Fibroblast of villous mesenchyme (primary cell): Measurements from ENCODE around the gene ARL4C. TPM values are rescaled to one million over a fixed set of nuclear protein-coding genes. Genes with fewer than 3 reads are reported as not detected.

Experiments
- DNase-seq: peaks from one replicate; pipeline ENCODE4 v3.0.0-alpha.2; 2010; ENCODE audit warnings: low read depth
- H3K4me3 ChIP-seq: 2 replicates; pipeline ENCODE4 v1.5.1; 2011; ENCODE audit warnings: low read depth, mild to moderate bottlenecking, low read length
- total RNA-seq: library from RNA; depleted of rRNA; stranded (reverse); fragments of >200 nt; gene quantifications from 2 replicates; pipeline ENCODE4 v1.2.3, GENCODE V29; 2012
- TF ChIP-seq, protein P1 (sequence below): IDR thresholded peaks from 2 replicates; pipeline ENCODE4 v1.5.1; 2012; ENCODE audit warnings: low read depth, mild to moderate bottlenecking, low read length; ENCODE audit not compliant: insufficient read depth

ARL4C gene
- total RNA-seq, 1 donor: 16.4 TPM

DNA sequence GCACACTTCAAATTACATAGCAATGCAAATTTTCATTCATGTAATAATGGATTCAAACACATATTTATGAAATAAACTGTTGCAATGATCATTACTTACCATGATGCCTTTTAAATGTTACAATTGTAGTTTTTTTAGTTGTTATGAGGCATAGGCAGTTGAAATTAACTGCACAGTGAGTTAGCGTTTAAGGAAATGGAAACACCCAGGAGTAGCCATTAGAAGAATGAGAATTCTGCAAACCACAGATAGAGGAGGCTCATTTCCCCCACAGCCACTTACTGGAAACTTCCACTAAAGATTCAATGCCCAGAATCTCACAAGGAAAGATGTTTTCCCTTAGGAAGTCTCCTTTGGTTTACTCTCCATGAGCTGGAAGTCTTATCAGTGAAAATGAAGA lies 8.4 kb downstream of the ARL4C start:
- TF ChIP-seq, protein P1, sequence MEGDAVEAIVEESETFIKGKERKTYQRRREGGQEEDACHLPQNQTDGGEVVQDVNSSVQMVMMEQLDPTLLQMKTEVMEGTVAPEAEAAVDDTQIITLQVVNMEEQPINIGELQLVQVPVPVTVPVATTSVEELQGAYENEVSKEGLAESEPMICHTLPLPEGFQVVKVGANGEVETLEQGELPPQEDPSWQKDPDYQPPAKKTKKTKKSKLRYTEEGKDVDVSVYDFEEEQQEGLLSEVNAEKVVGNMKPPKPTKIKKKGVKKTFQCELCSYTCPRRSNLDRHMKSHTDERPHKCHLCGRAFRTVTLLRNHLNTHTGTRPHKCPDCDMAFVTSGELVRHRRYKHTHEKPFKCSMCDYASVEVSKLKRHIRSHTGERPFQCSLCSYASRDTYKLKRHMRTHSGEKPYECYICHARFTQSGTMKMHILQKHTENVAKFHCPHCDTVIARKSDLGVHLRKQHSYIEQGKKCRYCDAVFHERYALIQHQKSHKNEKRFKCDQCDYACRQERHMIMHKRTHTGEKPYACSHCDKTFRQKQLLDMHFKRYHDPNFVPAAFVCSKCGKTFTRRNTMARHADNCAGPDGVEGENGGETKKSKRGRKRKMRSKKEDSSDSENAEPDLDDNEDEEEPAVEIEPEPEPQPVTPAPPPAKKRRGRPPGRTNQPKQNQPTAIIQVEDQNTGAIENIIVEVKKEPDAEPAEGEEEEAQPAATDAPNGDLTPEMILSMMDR: no peak
- no peak for DNase-seq

DNA sequence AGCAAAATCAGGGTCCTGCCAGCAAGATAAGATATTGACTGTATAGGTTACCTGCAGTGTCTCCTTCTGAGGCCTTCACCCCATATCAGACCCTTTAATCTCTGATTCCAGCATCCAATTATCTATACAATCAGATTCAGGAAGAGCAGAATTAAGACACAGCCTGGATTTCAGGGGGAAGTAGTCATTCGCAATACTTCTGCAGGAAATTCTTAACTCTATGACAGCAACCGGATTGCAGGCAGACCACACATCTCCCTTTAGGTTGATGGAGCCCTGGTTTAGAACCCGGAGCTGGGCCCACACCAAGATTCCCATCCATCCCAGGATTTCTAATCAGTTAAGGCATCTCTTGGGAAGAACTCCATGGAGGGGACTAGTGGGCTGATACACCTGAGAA lies 9.5 kb downstream of the ARL4C start:
- H3K4me3 ChIP-seq: no peak overlapping the region
- TF ChIP-seq, protein P1: no peak
- no peak for DNase-seq

More for the DNA sequence above, 8.4 kb downstream of the ARL4C start:
- no peak overlapping the region for H3K4me3 ChIP-seq

DNA sequence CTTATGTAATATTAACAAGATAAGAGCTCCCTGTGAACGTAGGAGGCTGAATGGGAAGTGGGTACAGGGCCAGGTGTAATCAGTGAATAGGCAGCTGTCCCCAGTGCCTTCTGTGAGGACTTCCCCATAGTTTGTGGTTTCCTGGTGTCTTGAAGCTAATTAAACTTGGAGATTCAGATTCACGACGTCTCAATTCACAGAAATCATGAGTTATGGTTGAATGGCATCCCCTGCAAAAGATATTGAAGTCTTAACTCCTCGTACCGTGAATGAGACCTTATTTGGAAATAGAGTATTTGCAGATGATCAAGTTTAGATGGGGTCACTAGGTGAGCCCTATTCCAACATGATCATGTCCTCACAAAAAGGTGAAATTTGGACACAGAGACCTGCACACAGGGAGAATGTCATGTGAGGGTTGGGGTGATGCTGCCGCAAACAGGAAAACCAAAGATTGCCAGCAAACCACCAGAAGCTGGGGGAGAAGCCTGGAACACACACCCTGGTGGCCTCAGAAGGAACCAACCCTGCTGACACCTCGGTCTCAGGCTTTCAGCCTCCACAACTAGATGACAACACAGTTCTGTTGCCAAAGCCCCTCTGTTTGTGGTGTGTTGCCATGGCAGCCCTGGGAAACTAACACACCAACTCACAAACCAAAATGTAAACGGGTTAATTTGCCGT lies 13.2 kb downstream of the ARL4C start:
- TF ChIP-seq, protein P1: peak; percentile 11
- no peak overlapping the region for H3K4me3 ChIP-seq
- no peak for DNase-seq

DNA sequence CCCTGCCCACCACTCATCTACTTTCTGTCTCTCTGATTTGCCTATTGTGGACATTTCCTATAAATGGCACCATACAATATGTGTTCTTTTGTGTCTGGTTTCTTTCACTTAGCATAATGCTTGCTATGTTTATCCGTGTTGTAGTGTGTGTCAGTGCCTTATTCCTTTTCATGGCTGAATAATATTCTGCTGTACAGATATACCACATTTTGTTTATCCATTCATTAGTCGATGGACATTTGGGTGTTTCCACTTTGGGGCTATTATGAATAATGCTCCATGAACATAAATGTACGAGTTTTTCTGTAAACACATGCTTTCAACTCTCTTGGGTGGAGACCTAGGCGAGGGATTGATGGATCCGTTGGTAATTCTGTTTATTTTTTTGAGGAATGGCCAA lies 15.6 kb downstream of the ARL4C start:
- TF ChIP-seq, protein P1: no peak
- DNase-seq: no peak
- H3K4me3 ChIP-seq: no peak overlapping the region

DNA sequence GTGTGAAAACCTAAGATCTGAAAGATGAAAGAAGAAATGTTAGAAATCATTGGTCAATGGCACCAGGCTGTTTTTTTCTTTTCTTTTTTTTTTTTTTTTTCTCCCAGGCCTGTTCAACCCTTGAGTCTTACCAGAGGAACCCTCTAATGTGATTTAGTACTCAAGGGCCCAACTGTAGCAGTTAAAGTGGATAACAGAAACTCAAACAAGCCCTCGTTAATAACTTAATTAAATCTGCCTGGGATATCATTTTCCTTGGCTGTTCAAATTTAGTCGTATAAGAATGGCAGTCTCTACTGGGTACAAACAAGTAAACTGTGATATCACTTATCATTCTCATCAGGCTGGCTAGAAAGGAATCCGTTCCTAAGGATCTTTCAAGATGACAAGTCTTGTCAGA lies 16.5 kb downstream of the ARL4C start:
- no peak for DNase-seq
- TF ChIP-seq, protein P1: no peak
- H3K4me3 ChIP-seq: no peak overlapping the region

DNA sequence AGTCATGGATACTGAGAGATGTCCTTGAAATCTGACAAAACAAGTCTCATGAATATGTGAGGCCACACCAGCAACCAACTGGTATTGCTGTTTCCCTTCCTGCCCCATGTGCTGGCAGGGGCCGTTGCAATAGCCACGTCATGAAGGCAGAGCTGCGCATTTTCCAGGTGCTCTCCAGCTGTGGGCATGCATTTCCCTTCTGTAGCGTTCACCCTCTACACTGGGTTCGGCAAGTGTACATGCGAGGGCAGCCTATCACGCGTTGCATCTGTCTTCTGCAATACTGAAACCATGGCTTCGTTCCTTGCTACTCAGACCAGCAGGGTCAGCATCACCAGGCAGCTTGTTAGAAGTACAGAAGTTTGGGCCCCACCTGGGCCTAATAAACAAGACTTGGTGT lies 17.4 kb downstream of the ARL4C start:
- TF ChIP-seq, protein P1: no peak
- no peak for DNase-seq
- no peak overlapping the region for H3K4me3 ChIP-seq
